Urinary bladder (tissue), 4 donors: Measurements from ENCODE around the gene CACNA1B. TPM values are rescaled to one million over a fixed set of nuclear protein-coding genes. Genes with fewer than 3 reads are reported as not detected.

ENCODE experiments used
- DNase-seq: peaks from one replicate; pipeline ENCODE4 v3.0.0-alpha.2; 2015; ENCODE audit errors: extremely low spot score
- H3K27ac ChIP-seq: one replicate; pipeline ENCODE4 v1.5.1; 2013; ENCODE audit warnings: low read depth, mild to moderate bottlenecking, moderate library complexity
- H3K36me3 ChIP-seq: one replicate; pipeline ENCODE4 v1.6.1; 2013; ENCODE audit warnings: mild to moderate bottlenecking, moderate library complexity; ENCODE audit not compliant: insufficient read depth
- H3K4me1 ChIP-seq: one replicate; pipeline ENCODE4 v1.6.1; 2013; ENCODE audit warnings: mild to moderate bottlenecking, moderate library complexity; ENCODE audit not compliant: insufficient read depth
- H3K4me3 ChIP-seq: one replicate; pipeline ENCODE4 v1.5.1; 2013; ENCODE audit warnings: low read depth, low read length
- WGBS: extraction: QIAGEN DNeasy Blood & Tissue Kit; methylation state at CpG from one replicate; pipeline ENCODE4 v1.1.7; 2013; 5-methylcytosine and 5-hydroxymethylcytosine counted together
- polyA plus RNA-seq: library from polyadenylated mRNA; stranded (reverse); fragments of 200-250 nt; gene quantifications from one replicate; pipeline ENCODE4 v1.2.3, GENCODE V29; 2013
- total RNA-seq: library from RNA; depleted of rRNA; stranded (reverse); fragments of >200 nt; gene quantifications from one replicate; pipeline ENCODE4 v1.2.3, GENCODE V29; 2014
- donor health status: healthy with polysubstance abuse.
- donor health status: healthy.

The CACNA1B gene
- total and polyA plus RNA-seq, 2 donors, result 0.14 to 0.63 TPM

DNA sequence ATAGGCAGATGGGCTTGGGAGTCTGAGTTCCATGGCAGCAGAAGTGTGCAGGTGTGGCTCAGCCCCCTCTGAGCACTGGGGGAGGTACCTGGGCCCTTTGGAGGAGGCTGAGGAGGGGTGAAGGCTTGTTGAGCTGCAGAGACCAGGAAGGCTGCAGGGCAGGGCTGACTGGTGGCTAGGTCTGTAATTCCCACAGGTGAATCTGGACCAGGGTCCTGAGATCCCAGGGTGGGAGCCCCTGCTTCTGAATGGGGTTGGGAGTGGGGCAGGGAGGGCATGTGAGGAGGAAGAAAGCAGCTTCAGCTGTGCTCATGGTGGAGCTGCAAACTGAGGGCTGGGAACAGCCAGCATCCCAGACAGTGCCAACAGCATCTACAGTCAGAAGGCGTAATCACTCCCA lies 111.1 kb downstream of the CACNA1B start:
- WGBS, result 82% methylated on average over 1 of the region's 1 CpG
- Histone ChIP-seq H3K4me1 (no peaks in the 10 kb centered on the region), H3K4me3 (no peak overlapping the region), H3K36me3 (no peaks in the 10 kb centered on the region), H3K27ac (no peak overlapping the region)
- no peak for DNase-seq

DNA sequence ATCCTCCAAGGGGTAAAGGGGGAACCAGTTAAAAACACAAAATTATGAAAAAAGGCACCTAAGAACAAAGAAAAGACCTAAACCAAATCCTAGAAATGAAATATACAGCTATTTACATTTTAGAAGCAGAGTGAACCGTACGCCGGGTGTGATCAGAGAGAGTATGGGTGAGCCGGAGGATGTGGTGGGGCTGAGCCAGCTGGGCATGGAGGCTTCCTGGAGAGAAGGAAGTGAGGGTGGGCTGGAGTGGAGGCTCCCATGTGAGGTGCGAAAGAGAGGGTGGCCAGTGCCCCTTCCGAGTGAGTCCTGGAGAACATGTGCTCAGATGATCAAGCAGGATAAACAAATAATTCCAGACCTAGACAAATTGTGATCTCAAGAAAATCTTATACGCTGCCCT lies 111.6 kb downstream of the CACNA1B start:
- DNase-seq, result no peak
- H3K4me3 ChIP-seq, result no peak overlapping the region
- no peak overlapping the region for H3K27ac ChIP-seq
- 80% methylated on average over 7 of the region's 7 CpGs for WGBS
- no peaks in the 10 kb centered on the region for H3K36me3 ChIP-seq
- no peaks in the 10 kb centered on the region for H3K4me1 ChIP-seq

GRCh38 chr9:137989999-137990715 lies 112.6 kb downstream of the CACNA1B start:
- Histone ChIP-seq H3K36me3 (no peaks in the 10 kb centered on the region), H3K27ac (no peak overlapping the region), H3K4me1 (no peaks in the 10 kb centered on the region), H3K4me3 (no peak overlapping the region)
- no peak for DNase-seq
- 90% methylated on average over 8 of the region's 8 CpGs for WGBS

- WGBS, result 85% methylated on average over 13 of the region's 13 CpGs
- Histone ChIP-seq H3K27ac (no peak overlapping the region), H3K4me1 (no peaks in the 10 kb centered on the region), H3K36me3 (no peaks in the 10 kb centered on the region), H3K4me3 (no peak overlapping the region)
- no peak for DNase-seq
Observed at GRCh38 chr9:138003485-138004190, 126.1 kb downstream of the CACNA1B start.

DNA sequence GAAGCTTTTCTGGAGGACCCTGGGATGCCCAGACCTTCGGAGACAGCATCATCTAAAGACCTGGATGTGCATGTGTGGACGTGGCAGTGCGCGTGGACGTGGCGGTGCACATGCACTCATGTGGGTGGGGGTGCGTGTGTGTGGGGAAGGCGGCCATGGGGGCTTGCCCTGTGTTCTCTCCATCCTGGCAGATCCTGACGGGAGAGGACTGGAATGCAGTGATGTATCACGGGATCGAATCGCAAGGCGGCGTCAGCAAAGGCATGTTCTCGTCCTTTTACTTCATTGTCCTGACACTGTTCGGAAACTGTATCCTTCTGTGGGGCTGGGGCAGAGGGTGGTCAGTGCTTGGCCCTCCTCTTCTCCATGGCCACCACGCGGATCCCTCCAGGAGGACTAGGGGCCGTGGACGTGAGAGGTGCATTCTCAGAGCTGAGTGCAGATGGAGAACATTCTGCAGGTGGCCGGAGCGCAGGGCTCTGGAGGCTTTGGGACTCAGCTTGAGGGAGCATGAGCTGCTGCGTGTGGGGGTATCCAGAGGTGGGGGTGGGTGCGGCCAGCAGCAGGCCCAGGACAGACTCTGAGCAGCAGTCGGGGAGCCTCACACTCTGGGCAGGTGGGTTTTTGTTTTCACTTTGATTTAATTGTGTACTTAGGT lies 129.1 kb downstream of the CACNA1B start:
- H3K27ac ChIP-seq, result no peak overlapping the region
- no peaks in the 10 kb centered on the region for H3K4me1 ChIP-seq
- WGBS, result 84% methylated on average over 25 of the region's 25 CpGs
- H3K4me3 ChIP-seq, result no peak overlapping the region
- no peaks in the 10 kb centered on the region for H3K36me3 ChIP-seq
- DNase-seq, result no peak

DNA sequence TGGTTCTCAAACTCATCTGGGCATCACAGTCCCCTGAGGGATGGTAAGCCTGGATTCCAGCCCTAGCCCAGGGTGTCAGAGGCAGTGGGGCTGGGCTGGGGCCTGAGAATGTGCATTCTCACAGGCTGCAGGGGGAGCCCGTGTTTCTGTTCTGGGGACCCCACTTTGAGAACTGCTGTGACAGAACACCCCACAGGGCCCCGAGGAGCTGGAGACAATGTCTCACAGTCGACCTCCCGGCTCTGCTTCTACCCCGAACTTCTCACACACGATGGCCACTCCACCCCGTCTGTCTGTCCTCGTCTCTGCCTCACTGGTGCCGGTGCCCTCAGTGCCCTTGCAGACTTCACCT lies 130.0 kb downstream of the CACNA1B start:
- Histone ChIP-seq H3K4me1 (no peaks in the 10 kb centered on the region), H3K36me3 (no peaks in the 10 kb centered on the region), H3K4me3 (no peak overlapping the region), H3K27ac (no peak overlapping the region)
- DNase-seq, result no peak
- WGBS, result 87% methylated on average over 9 of the region's 9 CpGs

DNA sequence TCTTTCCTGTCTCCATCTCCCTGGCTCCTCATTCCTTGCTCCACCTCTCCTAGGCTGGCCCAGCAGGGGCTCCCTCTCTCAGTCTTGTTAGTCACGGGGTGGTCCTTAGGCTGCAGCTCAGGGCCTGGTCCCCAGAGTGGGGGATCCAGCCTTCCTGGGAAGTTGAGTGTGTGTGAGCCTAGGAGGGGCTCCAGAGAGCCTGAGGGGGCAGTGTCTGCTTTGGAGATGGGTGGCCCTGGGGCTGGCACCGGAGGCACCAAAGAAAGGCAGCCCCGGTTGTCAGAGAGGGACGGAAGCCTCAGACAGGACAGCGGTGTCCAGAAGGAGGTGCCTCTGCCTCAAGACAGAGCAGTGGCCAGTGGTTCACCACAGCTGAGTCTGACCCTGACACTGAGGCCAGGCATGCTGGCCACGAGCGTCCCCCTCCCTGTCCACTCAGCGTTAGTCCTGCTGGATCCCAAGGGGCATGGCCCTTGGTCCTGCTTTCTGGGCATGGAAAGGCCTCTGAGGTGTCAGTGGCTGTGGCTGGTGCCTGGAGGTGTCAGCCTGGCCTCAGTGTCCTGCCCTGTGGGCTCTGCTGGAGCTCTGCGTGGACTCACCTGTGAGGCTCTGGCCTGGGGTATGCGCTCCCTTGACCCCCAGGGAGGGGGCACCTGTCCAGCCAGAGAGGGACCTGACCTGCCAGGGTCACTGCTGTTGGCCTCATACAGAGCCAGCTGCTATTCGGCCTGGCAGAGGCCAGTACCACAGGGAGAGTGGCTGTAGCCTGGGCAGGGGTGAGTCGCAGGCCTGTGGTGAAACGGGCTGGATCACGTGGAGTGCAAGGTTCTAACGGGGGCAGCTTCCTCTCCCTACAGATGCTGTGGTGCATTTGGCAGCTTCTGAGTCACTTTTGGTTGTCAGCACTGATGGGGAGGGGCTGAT lies 130.6 kb downstream of the CACNA1B start:
- no peak for DNase-seq

GRCh38 chr9:138009016-138009802 lies 131.6 kb downstream of the CACNA1B start:
- H3K4me3 ChIP-seq, result no peak overlapping the region
- no peak overlapping the region for H3K27ac ChIP-seq
- H3K36me3 ChIP-seq, result no peaks in the 10 kb centered on the region
- WGBS, result 86% methylated on average over 17 of the region's 17 CpGs
- no peaks in the 10 kb centered on the region for H3K4me1 ChIP-seq
- DNase-seq, result no peak

More for the DNA sequence above, 130.6 kb downstream of the CACNA1B start:
- no peak overlapping the region for H3K27ac ChIP-seq
- WGBS, result 83% methylated on average over 15 of the region's 15 CpGs
- H3K4me1 ChIP-seq, result no peaks in the 10 kb centered on the region
- H3K4me3 ChIP-seq, result no peak overlapping the region
- H3K36me3 ChIP-seq, result no peaks in the 10 kb centered on the region

GRCh38 chr9:138009803-138010690 lies 132.5 kb downstream of the CACNA1B start:
- no peak overlapping the region for H3K4me3 ChIP-seq
- no peaks in the 10 kb centered on the region for H3K36me3 ChIP-seq
- no peak overlapping the region for H3K27ac ChIP-seq
- no peak for DNase-seq
- no peaks in the 10 kb centered on the region for H3K4me1 ChIP-seq
- 73% methylated on average over 16 of the region's 16 CpGs for WGBS

DNA sequence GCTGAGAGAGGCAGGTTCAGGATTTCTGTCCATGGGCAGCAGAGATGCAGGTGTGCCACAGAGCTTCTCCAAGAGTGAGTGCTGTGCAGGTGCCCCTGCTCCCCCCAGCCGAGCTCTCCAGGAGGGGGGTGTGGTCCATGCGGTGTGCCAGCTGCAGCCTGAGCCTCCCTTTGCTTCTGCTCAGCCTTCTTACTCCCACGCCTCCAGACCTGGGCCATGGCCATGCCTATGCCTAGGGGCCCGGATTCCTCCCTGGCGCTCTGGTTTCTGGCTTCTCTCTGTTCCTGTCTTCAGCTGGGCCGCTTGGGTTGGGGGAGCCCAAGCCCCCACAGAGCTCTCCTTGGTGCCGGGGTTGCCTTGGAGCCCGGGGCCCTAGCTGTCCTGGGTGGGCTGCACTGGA lies 133.3 kb downstream of the CACNA1B start:
- Histone ChIP-seq H3K27ac (no peak overlapping the region), H3K36me3 (no peaks in the 10 kb centered on the region), H3K4me3 (no peak overlapping the region), H3K4me1 (no peaks in the 10 kb centered on the region)
- WGBS, result 77% methylated on average over 8 of the region's 8 CpGs
- DNase-seq, result no peak

DNA sequence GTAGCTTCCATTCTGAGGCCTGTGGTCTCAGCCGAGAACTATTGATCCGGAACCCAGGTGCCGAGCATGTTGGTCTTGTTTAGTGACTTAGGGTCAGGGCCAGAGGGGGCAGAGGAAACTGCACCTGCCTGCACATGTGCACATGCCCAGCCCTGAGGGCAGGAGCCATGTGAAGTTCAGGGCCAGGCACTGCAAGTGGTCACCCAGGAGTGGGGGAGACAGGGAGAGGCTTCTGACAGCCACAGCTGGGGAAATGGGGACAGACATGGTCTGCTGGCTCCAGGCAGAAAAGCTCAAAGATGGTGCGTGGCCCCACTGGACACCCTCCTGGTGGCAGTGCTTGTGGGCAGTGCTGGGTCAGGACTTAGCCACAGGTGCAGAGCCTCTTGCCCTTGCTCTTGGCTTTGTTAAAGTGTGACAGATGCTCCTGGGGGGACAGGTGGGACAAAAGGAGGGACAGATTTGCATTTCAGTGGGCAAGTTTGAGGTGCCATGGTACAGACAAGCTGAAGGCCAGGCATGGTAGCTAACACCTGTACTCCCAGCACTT lies 134.4 kb downstream of the CACNA1B start:
- Histone ChIP-seq H3K4me1 (no peaks in the 10 kb centered on the region), H3K36me3 (no peaks in the 10 kb centered on the region), H3K27ac (no peak overlapping the region), H3K4me3 (no peak overlapping the region)
- DNase-seq, result no peak
- WGBS, result 85% methylated on average over 4 of the region's 4 CpGs

GRCh38 chr9:138013273-138013672 lies 135.7 kb downstream of the CACNA1B start:
- no peak for DNase-seq
- no peaks in the 10 kb centered on the region for H3K4me1 ChIP-seq
- no peaks in the 10 kb centered on the region for H3K36me3 ChIP-seq
- WGBS, result 67% methylated on average over 2 of the region's 2 CpGs
- no peak overlapping the region for H3K27ac ChIP-seq
- H3K4me3 ChIP-seq, result no peak overlapping the region
